Retinal pigment epithelial cell (primary cell): ENCODE results near the gene MRPL54.
"Not testable (repeated sequence)": the region's sequence is repeated elsewhere in the genome, so short reads cannot be mapped to it uniquely, and the experiment has no call there.

Source experiments
- DNase-seq: peaks from one replicate; pipeline ENCODE4 v3.0.0-alpha.2; 2010; ENCODE audit warnings: low read depth
- H3K4me3 ChIP-seq: 2 replicates; pipeline ENCODE4 v1.5.1; 2011; ENCODE audit warnings: mild to moderate bottlenecking, low read length, control low read depth, moderate library complexity
- TF ChIP-seq, protein P1 (sequence below): conservative IDR thresholded peaks from 2 replicates; pipeline ENCODE4 v1.5.1; 2011; ENCODE audit warnings: low read depth, low read length, control low read depth, inconsistent platforms

The MRPL54 gene

DNA sequence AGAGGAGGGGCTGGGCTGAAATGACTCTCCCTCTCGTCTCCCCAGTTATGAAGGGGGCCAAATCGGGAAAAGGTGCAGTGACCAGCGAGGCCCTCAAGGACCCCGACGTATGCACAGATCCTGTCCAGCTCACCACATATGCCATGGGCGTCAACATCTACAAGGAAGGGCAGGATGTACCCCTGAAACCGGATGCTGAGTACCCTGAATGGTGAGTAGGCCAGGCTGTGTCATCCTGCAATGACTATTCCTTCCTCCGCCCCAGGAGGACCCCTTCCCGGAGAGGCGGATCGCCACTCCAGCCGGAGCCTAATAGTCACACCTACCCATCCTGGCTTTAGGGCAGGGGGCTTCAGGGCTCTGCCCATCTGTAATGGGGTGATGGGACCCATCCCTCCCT lies 2.6 kb downstream of the MRPL54 start:
- no peak overlapping the region for H3K4me3 ChIP-seq
- TF ChIP-seq, protein P1, sequence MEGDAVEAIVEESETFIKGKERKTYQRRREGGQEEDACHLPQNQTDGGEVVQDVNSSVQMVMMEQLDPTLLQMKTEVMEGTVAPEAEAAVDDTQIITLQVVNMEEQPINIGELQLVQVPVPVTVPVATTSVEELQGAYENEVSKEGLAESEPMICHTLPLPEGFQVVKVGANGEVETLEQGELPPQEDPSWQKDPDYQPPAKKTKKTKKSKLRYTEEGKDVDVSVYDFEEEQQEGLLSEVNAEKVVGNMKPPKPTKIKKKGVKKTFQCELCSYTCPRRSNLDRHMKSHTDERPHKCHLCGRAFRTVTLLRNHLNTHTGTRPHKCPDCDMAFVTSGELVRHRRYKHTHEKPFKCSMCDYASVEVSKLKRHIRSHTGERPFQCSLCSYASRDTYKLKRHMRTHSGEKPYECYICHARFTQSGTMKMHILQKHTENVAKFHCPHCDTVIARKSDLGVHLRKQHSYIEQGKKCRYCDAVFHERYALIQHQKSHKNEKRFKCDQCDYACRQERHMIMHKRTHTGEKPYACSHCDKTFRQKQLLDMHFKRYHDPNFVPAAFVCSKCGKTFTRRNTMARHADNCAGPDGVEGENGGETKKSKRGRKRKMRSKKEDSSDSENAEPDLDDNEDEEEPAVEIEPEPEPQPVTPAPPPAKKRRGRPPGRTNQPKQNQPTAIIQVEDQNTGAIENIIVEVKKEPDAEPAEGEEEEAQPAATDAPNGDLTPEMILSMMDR, result no peak
- no peak for DNase-seq

- not testable (repeated sequence) for DNase-seq, H3K4me3 ChIP-seq
Observed at GRCh38 chr19:3765757-3766156, 3.3 kb downstream of the MRPL54 start.

GRCh38 chr19:3766520-3766919 lies 4.0 kb downstream of the MRPL54 start:
- TF ChIP-seq, protein P1, result no peak
- no peak for DNase-seq
- no peak overlapping the region for H3K4me3 ChIP-seq

- no peak for DNase-seq
- TF ChIP-seq, protein P1, result no peak
- H3K4me3 ChIP-seq, result no peak overlapping the region
Observed at GRCh38 chr19:3767050-3767449, 4.6 kb downstream of the MRPL54 start.

DNA sequence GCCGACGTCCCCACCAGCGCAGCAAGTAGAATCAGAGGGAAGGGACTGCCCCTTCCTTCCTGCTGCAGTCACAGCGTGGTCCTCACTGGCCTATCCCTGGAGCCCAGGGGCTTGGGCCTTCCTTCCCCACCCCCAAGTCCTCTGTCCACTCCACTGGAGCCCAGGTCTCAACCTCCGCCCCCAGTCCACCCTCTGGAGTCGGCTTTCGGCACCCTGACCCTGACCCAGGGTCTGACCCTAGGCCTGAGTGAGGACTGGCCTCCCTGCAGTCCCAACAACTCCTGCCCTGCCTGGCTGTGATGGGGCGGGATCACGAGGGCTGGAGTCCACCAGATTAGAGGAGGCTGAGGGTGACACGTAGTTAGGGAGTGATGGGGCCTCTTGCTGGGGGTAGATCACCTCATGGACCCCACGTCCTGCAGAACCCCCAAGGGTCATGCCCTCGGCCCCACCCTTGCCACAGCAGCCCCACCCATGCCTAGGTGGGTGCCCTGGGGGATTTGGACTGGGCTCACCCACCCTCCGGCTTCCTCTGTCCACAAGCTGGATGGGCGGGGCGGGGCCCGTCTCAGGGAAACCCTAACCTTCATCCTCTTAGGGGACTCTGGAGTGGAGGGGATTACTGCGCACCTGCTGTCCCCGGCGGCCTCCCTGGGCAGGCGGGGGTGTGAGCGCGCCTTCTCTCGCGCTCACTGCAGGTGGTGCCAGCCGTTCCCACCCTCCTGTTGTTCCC lies 5.7 kb downstream of the MRPL54 start:
- no peak for DNase-seq

GRCh38 chr19:3768748-3769099 lies 6.2 kb downstream of the MRPL54 start:
- no peak for DNase-seq
- TF ChIP-seq, protein P1, result no peak
- H3K4me3 ChIP-seq, result no peak overlapping the region

More for the DNA sequence above, 5.7 kb downstream of the MRPL54 start:
- TF ChIP-seq, protein P1, result no peak
- H3K4me3 ChIP-seq, result no peak overlapping the region

GRCh38 chr19:3769494-3769893 lies 7.0 kb downstream of the MRPL54 start:
- no peak for DNase-seq

More at GRCh38 chr19:3769494-3769893, 7.0 kb downstream of the MRPL54 start:
- TF ChIP-seq, protein P1, result no peak
- no peak overlapping the region for H3K4me3 ChIP-seq
